ENCODE results near the gene DDX39A. TPM values are rescaled to one million over a fixed set of nuclear protein-coding genes. Genes with fewer than 3 reads are reported as not detected.
"Not testable (repeated sequence)": the region's sequence is repeated elsewhere in the genome, so short reads cannot be mapped to it uniquely, and the experiment has no call there.

DDX39A gene
- total RNA-seq, result 10 to 100 TPM; 53.3 to 89.7 (median 59.7) TPM

DNA sequence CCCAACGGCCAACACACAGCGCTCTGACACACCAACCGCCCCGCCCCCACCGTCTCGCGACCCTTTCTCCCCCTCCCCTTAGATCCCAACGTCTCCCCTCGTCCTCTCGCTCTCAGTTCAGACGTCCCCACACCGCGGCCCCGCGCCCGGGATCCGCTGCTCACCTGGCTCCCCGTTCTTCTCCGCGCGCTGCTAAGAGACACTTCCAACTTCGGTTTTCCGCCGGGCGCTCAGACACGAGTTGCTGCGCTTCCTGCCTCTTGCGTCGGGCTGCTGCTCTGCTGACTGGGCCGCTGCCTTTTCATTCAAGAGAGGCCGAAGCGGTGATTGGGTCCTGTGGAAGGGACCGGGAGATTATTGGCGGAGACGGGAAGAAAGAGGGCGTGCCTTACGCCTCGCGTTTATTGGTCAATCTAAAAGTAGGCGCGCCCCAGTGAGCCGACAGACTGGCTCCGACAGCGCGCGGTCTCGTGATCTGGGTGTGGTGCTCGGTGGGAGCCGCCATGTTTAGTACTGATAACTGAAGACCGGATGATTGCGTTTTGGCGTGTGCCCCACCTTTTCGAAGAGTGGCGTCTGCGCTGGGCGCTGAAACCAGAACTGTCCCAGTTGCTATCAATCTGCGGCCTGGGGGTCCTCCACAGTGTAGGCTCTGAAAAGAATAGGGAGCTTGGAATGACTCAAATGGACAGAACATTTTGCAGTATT lies at the start of gene DDX39A:
DDX39A (minus strand) TSS at position 236 of the 708 bp plus-strand sequence. CDS start 6,121 bp downstream, outside the sequence.
- WGBS, 2 donors, result 0 to 1% methylated on average over 34 to 52 of the region's 57 CpGs
- Histone ChIP-seq H3K4me3 (replicated peaks in 1 of 3) (peak within 1 kb of the TSS; percentile 30 to 92 (median 68)), H3K27me3 (no peaks in the 10 kb centered on the region), H3K27ac (peak within 1 kb of the TSS; percentile 81 to 87 (median 82)), H3K36me3 (no peaks in the 10 kb centered on the region), H3K9me3 (no peaks in the 10 kb centered on the region), H3K4me1 (peaks cover 18 to 26% of the 10 kb centered on the region in 2 donors)
- intact Hi-C loops (cut with DNase I), result no loop called here
- TF ChIP-seq POLR2A (IDR thresholded peaks at IDR 0.05), result peak in 1 of 2 donors; percentile 77
- TF ChIP-seq, protein P1, sequence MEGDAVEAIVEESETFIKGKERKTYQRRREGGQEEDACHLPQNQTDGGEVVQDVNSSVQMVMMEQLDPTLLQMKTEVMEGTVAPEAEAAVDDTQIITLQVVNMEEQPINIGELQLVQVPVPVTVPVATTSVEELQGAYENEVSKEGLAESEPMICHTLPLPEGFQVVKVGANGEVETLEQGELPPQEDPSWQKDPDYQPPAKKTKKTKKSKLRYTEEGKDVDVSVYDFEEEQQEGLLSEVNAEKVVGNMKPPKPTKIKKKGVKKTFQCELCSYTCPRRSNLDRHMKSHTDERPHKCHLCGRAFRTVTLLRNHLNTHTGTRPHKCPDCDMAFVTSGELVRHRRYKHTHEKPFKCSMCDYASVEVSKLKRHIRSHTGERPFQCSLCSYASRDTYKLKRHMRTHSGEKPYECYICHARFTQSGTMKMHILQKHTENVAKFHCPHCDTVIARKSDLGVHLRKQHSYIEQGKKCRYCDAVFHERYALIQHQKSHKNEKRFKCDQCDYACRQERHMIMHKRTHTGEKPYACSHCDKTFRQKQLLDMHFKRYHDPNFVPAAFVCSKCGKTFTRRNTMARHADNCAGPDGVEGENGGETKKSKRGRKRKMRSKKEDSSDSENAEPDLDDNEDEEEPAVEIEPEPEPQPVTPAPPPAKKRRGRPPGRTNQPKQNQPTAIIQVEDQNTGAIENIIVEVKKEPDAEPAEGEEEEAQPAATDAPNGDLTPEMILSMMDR (IDR thresholded peaks at IDR 0.05), result peak in 1 of 6 experiments; percentile 11
- DNase-seq, result peak; percentile 99

DNA sequence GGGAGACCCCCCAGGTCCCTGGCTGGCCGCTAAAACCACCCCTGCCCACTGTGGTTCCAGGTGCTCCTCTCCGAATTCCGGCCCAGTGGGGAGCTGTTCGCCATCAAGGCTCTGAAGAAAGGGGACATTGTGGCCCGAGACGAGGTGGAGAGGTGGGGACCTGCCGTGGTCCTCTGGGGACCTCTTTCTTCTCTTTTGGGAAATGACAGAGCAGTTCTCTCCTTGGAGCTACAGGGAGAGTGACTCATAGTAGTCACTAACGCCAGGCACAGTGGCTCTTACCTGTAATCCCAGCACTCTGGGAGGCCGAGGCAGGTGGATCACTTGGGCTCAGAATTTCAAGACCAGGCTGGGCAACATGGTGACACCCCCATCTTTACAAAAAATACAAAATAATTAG lies 48.7 kb upstream of the DDX39A start:
- Histone ChIP-seq H3K27ac (no peak overlapping the region), H3K9me3 (no peaks in the 10 kb centered on the region), H3K4me3 (replicated peaks in 1 of 3) (no peak overlapping the region), H3K36me3 (peaks cover 56 to 63% of the 10 kb centered on the region in 2 donors), H3K4me1 (peaks cover 9 to 11% of the 10 kb centered on the region in 2 donors), H3K27me3 (no peaks in the 10 kb centered on the region)
- DNase-seq, result no peak
- TF ChIP-seq, protein P1 (IDR thresholded peaks at IDR 0.05), result no peak
- no peak for TF ChIP-seq POLR2A (IDR thresholded peaks at IDR 0.05)
- intact Hi-C loops (cut with DNase I), result no loop called here
- WGBS, 2 donors, result 81 to 93% methylated on average over 7 to 9 of the region's 9 CpGs

DNA sequence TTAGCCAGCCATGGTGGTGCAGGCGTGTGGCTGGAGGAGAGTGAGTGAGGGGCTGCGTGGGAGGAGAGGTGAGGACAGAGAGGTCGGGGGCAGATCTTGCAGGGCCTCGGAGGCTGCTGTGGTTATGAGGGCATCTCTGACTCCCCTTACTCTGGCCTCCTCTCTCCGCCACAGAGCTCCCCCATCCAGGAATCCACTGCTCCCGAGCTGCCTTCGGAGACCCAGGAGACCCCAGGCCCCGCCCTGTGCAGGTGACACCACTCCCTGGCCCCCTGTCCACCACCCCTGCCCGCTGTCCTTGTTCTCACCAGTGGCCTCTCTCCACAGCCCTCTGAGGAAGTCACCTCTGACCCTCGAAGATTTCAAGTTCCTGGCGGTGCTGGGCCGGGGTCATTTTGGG lies 48.2 kb upstream of the DDX39A start:
- H3K36me3 ChIP-seq, result peaks cover 56 to 68% of the 10 kb centered on the region in 2 donors
- H3K9me3 ChIP-seq, result no peaks in the 10 kb centered on the region
- H3K4me1 ChIP-seq, result peaks cover 5 to 6% of the 10 kb centered on the region in 2 donors
- H3K4me3 ChIP-seq (replicated peaks in 1 of 3), result no peak overlapping the region
- H3K27me3 ChIP-seq, result no peaks in the 10 kb centered on the region
- no peak overlapping the region for H3K27ac ChIP-seq
- TF ChIP-seq, protein P1 (IDR thresholded peaks at IDR 0.05), result no peak
- TF ChIP-seq POLR2A (IDR thresholded peaks at IDR 0.05), result no peak
- intact Hi-C loops (cut with DNase I), result no loop called here
- WGBS, 2 donors, result 90 to 91% methylated on average over 12 of the region's 12 CpGs
- DNase-seq, result no peak

DNA sequence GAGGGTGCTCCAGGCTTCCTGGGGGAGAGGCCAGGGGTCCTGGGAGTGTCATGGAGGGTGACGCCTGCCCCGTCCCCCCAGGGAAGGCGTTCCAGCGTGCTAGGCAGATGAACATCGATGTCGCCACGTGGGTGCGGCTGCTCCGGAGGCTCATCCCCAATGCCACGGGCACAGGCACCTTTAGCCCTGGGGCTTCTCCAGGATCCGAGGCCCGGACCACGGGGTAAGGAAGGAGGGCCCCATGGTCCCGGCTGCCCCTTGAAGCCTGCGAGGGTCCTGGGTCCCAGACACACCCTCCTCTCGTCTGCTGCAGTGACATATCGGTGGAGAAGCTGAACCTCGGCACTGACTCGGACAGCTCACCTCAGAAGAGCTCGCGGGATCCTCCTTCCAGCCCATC lies 44.6 kb upstream of the DDX39A start:
- Histone ChIP-seq H3K36me3 (peaks cover 46 to 68% of the 10 kb centered on the region in 2 donors), H3K4me1 (no peaks in the 10 kb centered on the region), H3K9me3 (no peaks in the 10 kb centered on the region), H3K4me3 (replicated peaks in 1 of 3) (no peak overlapping the region), H3K27me3 (no peaks in the 10 kb centered on the region), H3K27ac (no peak overlapping the region)
- TF ChIP-seq, protein P1 (IDR thresholded peaks at IDR 0.05), result no peak
- no peak for TF ChIP-seq POLR2A (IDR thresholded peaks at IDR 0.05)
- intact Hi-C loops (cut with DNase I), result no loop called here
- DNase-seq, result no peak
- 96 to 97% methylated on average over 11 to 20 of the region's 21 CpGs for WGBS, 2 donors

DNA sequence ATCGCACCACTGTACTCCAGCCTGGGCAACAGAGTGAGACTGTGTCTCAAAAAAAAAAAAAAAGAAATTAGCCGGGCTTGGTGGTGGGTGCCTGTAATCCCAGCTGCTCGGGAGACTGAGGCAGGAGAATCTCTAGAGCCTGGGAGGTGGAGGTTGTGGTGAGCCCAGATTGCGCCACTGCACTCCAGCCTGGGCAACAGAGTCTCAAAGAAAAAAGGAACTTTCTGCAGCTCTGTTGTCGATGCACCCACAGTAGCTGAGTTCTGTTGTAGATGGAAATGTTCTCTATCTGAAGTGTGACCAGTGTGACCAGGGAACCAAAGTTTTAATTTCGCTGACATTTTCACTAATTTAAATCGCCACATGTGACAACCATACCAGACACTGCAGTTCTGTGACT lies 43.3 kb upstream of the DDX39A start:
- WGBS, 2 donors, result 91 to 92% methylated on average over 7 of the region's 7 CpGs
- H3K9me3 ChIP-seq; DNase-seq; H3K27me3 ChIP-seq; H3K27ac ChIP-seq; H3K4me1 ChIP-seq; H3K4me3 ChIP-seq (replicated peaks in 1 of 3); intact Hi-C loops (cut with DNase I): not testable (repeated sequence)
- H3K36me3 ChIP-seq, result peaks cover 39 to 66% of the 10 kb centered on the region in 2 donors
